Measurements from ENCODE around the gene PCSK6.

DNA sequence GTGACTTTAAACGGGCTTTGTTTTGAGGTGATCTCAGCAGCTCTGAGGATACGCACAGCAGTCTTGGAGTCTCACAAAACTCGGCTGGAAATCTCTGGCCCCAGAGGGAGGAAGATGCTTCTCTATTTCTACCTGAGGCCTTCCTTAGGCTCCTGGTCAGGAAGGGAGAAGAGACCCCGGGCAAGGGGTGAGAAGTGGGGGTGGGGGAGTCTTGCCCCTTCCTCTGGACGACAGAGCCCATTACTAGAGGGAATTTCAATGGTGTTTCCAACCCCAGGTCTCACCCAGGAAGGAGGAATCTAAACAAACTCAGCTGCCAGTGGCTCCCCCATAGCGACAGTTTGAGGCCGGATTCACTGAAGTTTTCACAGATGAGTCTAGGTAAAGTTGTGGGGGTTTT, 37.4 kb upstream of the PCSK6 start:
- no peak for TF ChIP-seq EZH2 (IDR thresholded peaks at IDR 0.05; ENCODE audit: insufficient read depth, poor library complexity, severe bottlenecking)
- no peak for TF ChIP-seq EZH2phosphoT487 (IDR thresholded peaks at IDR 0.05; ENCODE audit: insufficient read depth, low read depth)
